Measurements from ENCODE around the gene SENP7.
"Not testable (repeated sequence)": the region's sequence is repeated elsewhere in the genome, so short reads cannot be mapped to it uniquely, and the experiment has no call there.

Gene SENP7

DNA sequence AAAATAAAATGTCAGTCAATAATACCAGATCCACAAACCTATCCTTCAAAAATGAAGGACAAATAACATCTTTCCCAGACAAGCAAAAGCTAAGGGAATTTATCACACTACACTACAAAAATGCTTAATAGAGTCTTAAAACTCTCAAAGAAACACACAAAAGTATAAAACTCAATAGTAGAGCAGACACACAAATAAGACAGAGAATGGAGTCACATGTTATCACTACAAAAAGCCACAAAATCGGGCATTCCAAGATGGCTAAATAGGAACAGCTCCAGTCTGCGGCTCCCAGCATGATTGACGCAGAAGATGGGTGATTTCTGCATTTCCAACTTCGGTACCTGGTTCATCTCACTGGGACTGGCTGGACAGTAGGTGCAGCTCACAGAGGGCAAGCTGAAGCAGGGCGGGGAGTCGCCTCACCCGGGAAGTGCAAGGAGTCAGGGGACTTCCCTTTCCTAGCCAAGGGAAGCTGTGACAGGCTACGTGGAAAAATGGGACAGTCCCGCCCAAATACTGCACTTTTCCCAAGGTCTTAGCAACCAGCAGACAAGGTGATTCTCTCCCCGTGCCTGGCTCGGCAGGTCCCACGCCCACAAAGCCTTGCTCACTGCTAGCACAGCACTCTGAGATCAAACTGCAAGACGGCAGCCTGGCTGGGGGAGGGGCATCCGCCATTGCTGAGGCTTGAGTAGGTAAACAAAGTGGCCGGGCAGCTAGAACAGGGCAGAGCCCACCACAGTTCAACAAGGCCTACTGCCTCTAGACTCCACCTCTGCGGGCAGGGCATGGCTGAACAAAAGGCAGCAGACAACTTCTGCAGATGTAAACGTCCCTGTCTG, 46.3 kb downstream of the SENP7 start:
- Histone ChIP-seq H3K27ac (no peak overlapping the region), H3K4me3 (no peak overlapping the region)
- TF ChIP-seq, protein P1, sequence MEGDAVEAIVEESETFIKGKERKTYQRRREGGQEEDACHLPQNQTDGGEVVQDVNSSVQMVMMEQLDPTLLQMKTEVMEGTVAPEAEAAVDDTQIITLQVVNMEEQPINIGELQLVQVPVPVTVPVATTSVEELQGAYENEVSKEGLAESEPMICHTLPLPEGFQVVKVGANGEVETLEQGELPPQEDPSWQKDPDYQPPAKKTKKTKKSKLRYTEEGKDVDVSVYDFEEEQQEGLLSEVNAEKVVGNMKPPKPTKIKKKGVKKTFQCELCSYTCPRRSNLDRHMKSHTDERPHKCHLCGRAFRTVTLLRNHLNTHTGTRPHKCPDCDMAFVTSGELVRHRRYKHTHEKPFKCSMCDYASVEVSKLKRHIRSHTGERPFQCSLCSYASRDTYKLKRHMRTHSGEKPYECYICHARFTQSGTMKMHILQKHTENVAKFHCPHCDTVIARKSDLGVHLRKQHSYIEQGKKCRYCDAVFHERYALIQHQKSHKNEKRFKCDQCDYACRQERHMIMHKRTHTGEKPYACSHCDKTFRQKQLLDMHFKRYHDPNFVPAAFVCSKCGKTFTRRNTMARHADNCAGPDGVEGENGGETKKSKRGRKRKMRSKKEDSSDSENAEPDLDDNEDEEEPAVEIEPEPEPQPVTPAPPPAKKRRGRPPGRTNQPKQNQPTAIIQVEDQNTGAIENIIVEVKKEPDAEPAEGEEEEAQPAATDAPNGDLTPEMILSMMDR (IDR thresholded peaks at IDR 0.05) = no peak
- no peak for DNase-seq (ENCODE audit: low spot score)

DNA sequence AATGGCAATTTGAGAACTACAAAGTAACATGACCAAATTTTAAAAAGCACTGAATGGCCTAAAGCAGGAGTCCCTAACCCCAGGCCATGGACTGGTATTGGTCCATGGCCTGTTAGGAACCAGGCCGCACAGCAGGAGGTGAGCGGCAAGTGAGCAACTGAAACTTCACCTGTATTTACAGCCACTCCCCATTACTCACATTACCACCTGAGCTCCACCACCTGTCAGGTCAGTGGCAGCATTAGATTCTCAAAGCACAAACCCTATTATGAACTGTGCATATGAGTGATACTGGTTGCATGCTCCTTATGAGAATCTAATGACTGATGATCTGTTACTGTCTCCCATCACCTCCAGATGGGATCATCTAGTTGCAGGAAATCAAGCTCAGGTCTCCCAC, 48.8 kb downstream of the SENP7 start:
- Histone ChIP-seq H3K27ac (no peak overlapping the region), H3K4me3 (no peak overlapping the region)
- TF ChIP-seq, protein P1 (IDR thresholded peaks at IDR 0.05) = no peak
- no peak for DNase-seq (ENCODE audit: low spot score)

DNA sequence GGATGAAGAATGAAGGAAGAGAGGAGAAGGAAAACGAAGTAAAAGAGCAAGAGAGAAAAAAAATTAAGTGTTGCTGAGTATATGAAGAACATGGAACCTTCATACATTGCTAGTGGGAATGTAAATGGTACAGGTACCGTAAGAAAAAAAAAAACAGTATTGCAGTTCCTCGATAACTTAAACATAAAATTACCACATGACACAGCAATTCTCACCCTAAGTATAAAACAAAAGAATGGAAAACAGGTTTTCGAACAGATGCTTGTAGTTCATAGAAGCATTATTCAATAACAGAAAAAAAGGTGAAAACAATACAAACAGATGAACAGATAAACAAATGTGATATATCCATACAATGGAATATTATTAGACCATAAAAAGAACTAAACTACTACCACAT, 51.6 kb downstream of the SENP7 start:
- no peak overlapping the region for H3K4me3 ChIP-seq
- no peak for DNase-seq (ENCODE audit: low spot score)
- TF ChIP-seq, protein P1 (IDR thresholded peaks at IDR 0.05) = no peak
- no peak overlapping the region for H3K27ac ChIP-seq

DNA sequence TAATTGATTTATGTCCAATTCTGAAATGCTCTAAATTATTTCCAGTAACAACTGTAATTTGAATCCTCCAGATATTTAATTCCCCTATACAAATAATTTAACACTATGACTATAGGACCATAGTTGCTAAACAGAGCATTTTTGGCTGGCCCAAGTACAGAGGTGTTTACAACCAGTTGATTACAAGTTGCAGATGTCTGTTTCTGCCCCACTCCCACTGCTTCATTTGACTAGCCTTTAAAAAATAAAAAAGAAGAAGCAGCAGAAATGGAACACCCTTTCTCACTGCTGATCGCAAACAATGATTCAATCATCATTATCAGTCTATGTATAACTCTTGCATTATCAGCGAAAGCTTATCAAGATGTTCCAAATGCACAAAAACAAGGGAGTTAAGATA, 54.6 kb downstream of the SENP7 start:
- DNase-seq (ENCODE audit: low spot score) = no peak
- TF ChIP-seq, protein P1 (IDR thresholded peaks at IDR 0.05) = no peak
- H3K27ac ChIP-seq = no peak overlapping the region
- H3K4me3 ChIP-seq = no peak overlapping the region

DNA sequence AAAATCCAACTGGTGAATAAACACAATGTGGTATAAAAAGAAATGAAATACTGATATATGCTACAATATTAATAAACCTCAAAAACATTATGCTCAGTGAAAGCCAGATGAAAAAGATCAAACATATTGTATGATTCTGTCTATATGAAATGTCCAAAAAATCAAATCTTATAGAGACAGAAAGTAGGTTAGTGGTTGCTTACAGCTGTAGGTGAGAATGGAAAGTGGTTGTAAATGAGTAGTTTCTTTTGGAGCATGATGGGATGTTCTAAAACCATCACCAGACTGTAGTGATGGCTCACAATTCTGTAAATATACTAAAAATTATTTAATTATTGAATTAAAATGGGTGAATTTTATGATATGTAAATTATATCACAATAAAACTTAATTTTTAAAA, 58.4 kb downstream of the SENP7 start:
- TF ChIP-seq, protein P1 (IDR thresholded peaks at IDR 0.05) = no peak
- no peak for DNase-seq (ENCODE audit: low spot score)

DNA sequence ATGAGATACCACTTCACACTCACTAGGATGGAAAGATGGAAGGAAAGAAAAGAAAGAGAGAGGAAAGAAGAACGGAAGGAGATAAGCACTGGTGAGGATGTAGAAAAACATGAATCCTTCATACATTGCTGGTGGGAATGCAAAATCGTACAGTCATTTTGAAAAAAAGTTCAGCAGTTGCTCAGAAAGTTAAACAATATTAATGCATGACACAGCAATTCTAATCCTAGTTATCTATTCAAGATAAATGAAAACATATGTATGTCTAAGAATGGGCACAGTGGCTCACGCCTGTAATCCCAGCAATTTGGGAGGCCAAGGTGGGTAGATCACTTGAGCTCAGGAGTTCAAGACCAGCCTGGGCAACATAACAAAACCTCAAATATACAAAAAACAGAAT, 59.1 kb downstream of the SENP7 start:
- no peak for DNase-seq (ENCODE audit: low spot score)
- TF ChIP-seq, protein P1 (IDR thresholded peaks at IDR 0.05) = no peak
- no peak overlapping the region for H3K4me3 ChIP-seq

More for the DNA sequence above, 58.4 kb downstream of the SENP7 start:
- Histone ChIP-seq H3K27ac (no peak overlapping the region), H3K4me3 (no peak overlapping the region)

DNA sequence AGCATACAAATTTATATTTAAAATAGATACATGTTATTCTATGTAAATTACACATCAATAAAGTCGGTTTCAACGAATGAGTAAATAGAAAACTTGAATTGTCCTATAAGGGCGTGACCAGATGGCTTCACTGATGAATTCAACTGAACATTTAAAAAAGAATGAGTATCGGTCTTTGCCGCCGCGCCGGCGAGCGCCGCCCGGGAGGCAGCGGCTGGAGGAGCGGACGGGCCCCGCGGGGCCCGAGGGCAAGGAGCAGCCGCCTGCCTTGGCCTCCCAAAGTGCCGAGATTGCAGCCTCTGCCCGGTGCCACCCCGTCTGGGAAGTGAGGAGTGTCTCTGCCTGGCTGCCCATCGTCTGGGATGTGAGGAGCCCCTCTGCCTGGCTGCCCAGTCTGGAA, 74.4 kb downstream of the SENP7 start:
- H3K27ac ChIP-seq; DNase-seq (ENCODE audit: low spot score); H3K4me3 ChIP-seq: not testable (repeated sequence)

More for the DNA sequence above, 59.1 kb downstream of the SENP7 start:
- H3K27ac ChIP-seq = no peak overlapping the region
